Nephron progenitor cell (in vitro differentiated cells): ENCODE results near the gene ITPR1.

Source experiments
- DNase-seq: peaks from one replicate; pipeline ENCODE4 v3.0.0; 2021
- H3K27ac Mint-ChIP-seq: 2 replicates; pipeline ENCODE4 v1.8.0; 2021; ENCODE audit warnings: mild to moderate bottlenecking, moderate library complexity, mixed read lengths
- H3K27me3 Mint-ChIP-seq: 2 replicates; pipeline ENCODE4 v1.8.0; 2021; ENCODE audit warnings: mild to moderate bottlenecking, low read depth, mixed read lengths; ENCODE audit not compliant: poor library complexity
- H3K36me3 Mint-ChIP-seq: 2 replicates; pipeline ENCODE4 v1.8.0; 2021; ENCODE audit warnings: low read depth, mixed read lengths
- H3K4me1 Mint-ChIP-seq: 2 replicates; pipeline ENCODE4 v1.8.0; 2021; ENCODE audit warnings: mixed read lengths
- H3K4me3 Mint-ChIP-seq: 2 replicates; pipeline ENCODE4 v1.8.0; 2021; ENCODE audit warnings: mild to moderate bottlenecking, moderate library complexity, mixed read lengths
- H3K9me3 Mint-ChIP-seq: 2 replicates; pipeline ENCODE4 v1.8.0; 2021; ENCODE audit warnings: mild to moderate bottlenecking, moderate library complexity, mixed read lengths
- CTCF ChIP-seq: fragments of 200-600 bp; sonication (generic); IDR thresholded peaks from 2 replicates; pipeline ENCODE4 v1.5.0; 2021; ENCODE audit warnings: antibody characterized with exemption

ITPR1 gene

GRCh38 chr3:4582624-4583023 lies 89.5 kb downstream of the ITPR1 start:
- Mint-ChIP-seq H3K27me3 (no peaks in the 10 kb centered on the region), H3K36me3 (peaks cover 20% of the 10 kb centered on the region), H3K4me1 (peaks cover 91% of the 10 kb centered on the region), H3K9me3 (no peaks in the 10 kb centered on the region), H3K4me3 (peak overlapping the region; percentile 11), H3K27ac (peak overlapping the region; percentile 99)
- DNase-seq = no peak
- TF ChIP-seq CTCF = no peak

- Mint-ChIP-seq H3K4me1 (peaks cover 91% of the 10 kb centered on the region), H3K27me3 (no peaks in the 10 kb centered on the region), H3K4me3 (no peak overlapping the region), H3K27ac (peak overlapping the region; percentile 99), H3K9me3 (no peaks in the 10 kb centered on the region), H3K36me3 (peaks cover 17% of the 10 kb centered on the region)
- TF ChIP-seq CTCF = no peak
- DNase-seq = no peak
These were observed 90.3 kb downstream of the ITPR1 start for GRCh38 chr3:4583416-4583815.

GRCh38 chr3:4584456-4585249 lies 91.5 kb downstream of the ITPR1 start:
- DNase-seq = no peak
- H3K4me1 Mint-ChIP-seq = peaks cover 91% of the 10 kb centered on the region
- H3K27ac Mint-ChIP-seq = peak overlapping the region; percentile 99

GRCh38 chr3:4586381-4586780 lies 93.2 kb downstream of the ITPR1 start:
- Mint-ChIP-seq H3K36me3 (peaks cover 36% of the 10 kb centered on the region), H3K9me3 (peaks cover 7% of the 10 kb centered on the region), H3K4me3 (peak overlapping the region; percentile 38), H3K4me1 (peaks cover 82% of the 10 kb centered on the region), H3K27ac (peak overlapping the region; percentile 53), H3K27me3 (no peaks in the 10 kb centered on the region)
- DNase-seq = no peak
- no peak for TF ChIP-seq CTCF

More at GRCh38 chr3:4584456-4585249, 91.5 kb downstream of the ITPR1 start:
- peaks cover 19% of the 10 kb centered on the region for H3K36me3 Mint-ChIP-seq
- H3K4me3 Mint-ChIP-seq = peak overlapping the region; percentile 2
- no peaks in the 10 kb centered on the region for H3K27me3 Mint-ChIP-seq
- no peaks in the 10 kb centered on the region for H3K9me3 Mint-ChIP-seq
- no peak for TF ChIP-seq CTCF

GRCh38 chr3:4587061-4587837 lies 94.1 kb downstream of the ITPR1 start:
- H3K27ac Mint-ChIP-seq = peak overlapping the region; percentile 83
- peaks cover 16% of the 10 kb centered on the region for H3K9me3 Mint-ChIP-seq
- peaks cover 45% of the 10 kb centered on the region for H3K36me3 Mint-ChIP-seq
- no peak for TF ChIP-seq CTCF
- H3K4me3 Mint-ChIP-seq = peak overlapping the region; percentile 6
- no peak for DNase-seq
- H3K27me3 Mint-ChIP-seq = no peaks in the 10 kb centered on the region
- H3K4me1 Mint-ChIP-seq = peaks cover 78% of the 10 kb centered on the region
